ENCODE measurements around the gene ANO2. TPM values are rescaled to one million over a fixed set of nuclear protein-coding genes. Genes with fewer than 3 reads are reported as not detected.

The ANO2 gene
- total RNA-seq, 4 donors from 2014 or later, result 1.4 to 3.3 (median 2.7) TPM; not detected in 1

- DNase-seq, result no peak
- Histone ChIP-seq H3K9me3 (no peaks in the 10 kb centered on the region), H3K36me3 (no peaks in the 10 kb centered on the region), H3K27ac (no peak overlapping the region), H3K4me1 (no peaks in the 10 kb centered on the region), H3K27me3 (peaks cover 9% of the 10 kb centered on the region), H3K4me3 (no peak overlapping the region)
- in situ Hi-C loops (cut with MboI; ENCODE audit: low pct_ligation_motif_present in 1 of 4, low pct_unique_long_range_greater_than_20kb in 1 of 4, low sequenced_read_pairs in 3 of 4), result no loop called here
- WGBS, 2 donors (ENCODE audit: low coverage in 1 of 2), result 72% methylated on average over 3 of the region's 3 CpGs; no CpG with 5 or more reads in 1 of the 2 donors
- intact Hi-C loops (cut with DNase I; ENCODE audit: low total_unique reads), result no loop called here
- TF ChIP-seq CTCF (IDR thresholded peaks at IDR 0.05) (no peak), EP300 (IDR thresholded peaks at IDR 0.05; ENCODE audit: low read depth) (no peak), POLR2AphosphoS5 (IDR thresholded peaks at IDR 0.05) (no peak), POLR2A (IDR thresholded peaks at IDR 0.05) (no peak)
Observed at GRCh38 chr12:5884866-5885265, 60.2 kb downstream of the ANO2 start.

DNA sequence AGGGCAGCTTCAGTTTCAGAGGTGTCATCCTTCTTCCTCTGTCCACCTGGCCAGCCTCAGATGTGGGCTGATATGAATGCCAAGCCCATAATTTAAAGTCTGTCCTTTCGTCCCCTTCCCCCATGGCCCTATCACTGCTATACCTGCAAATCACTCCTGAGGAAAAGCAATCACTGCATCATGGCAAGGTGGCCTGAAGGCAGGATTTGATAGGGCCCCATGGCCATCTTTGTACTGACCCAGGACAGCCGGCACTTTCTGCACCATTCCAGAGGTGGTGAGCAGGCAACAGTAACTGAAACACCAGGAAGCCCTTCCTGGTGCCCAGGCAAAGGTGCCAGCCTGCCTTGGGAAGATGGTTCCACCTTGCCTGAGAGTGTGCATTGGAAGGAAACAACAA lies 60.8 kb downstream of the ANO2 start:
- no peak for TF ChIP-seq EP300 (IDR thresholded peaks at IDR 0.05; ENCODE audit: low read depth)
- TF ChIP-seq POLR2A (IDR thresholded peaks at IDR 0.05), result no peak
- no peak for TF ChIP-seq POLR2AphosphoS5 (IDR thresholded peaks at IDR 0.05)
- no peak for TF ChIP-seq CTCF (IDR thresholded peaks at IDR 0.05)
- no peak overlapping the region for H3K27ac ChIP-seq
- in situ Hi-C loops (cut with MboI; ENCODE audit: low pct_ligation_motif_present in 1 of 4, low pct_unique_long_range_greater_than_20kb in 1 of 4, low sequenced_read_pairs in 3 of 4), result no loop called here

DNA sequence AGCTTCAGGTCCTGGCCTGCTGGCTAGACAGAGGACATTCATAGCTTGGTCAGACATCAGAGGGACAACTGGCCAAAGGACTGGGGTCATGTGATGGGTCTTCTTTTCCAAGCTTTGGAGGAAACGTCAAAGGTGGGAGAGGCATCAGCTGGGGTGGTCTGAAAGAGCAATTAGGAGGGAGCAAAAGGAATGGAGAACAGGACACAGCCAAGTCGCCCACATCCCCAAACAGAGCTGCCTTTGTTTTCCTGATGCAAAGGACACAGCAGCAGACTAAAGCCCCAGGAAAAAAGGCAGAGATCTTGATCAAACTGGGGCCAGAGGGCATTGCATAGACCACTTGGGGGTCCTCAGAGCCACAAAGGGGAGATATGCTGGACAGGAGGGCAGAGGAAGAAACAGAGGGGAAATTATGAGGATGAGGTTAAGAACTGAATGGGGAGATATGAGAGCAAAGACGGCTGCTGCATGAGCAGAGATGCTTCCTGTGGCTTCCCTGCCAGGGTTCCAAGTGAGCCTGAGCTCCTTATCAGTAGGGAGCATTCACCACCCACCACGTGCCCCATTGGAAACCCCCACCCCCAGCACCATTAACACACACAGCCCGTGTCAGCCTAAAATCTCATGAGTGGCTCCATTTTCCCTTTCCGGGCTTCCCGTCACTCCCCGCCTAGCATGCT lies 62.4 kb downstream of the ANO2 start:
- H3K9me3 ChIP-seq, result no peaks in the 10 kb centered on the region
- in situ Hi-C loops (cut with MboI; ENCODE audit: low pct_ligation_motif_present in 1 of 4, low pct_unique_long_range_greater_than_20kb in 1 of 4, low sequenced_read_pairs in 3 of 4) (no loop called here), intact Hi-C loops (cut with DNase I; ENCODE audit: low total_unique reads) (no loop called here)
- peaks cover 8% of the 10 kb centered on the region for H3K27me3 ChIP-seq
- H3K4me1 ChIP-seq, result no peaks in the 10 kb centered on the region
- H3K4me3 ChIP-seq, result no peak overlapping the region
- 17 to 54% methylated on average over 2 to 8 of the region's 8 CpGs for WGBS, 2 donors (ENCODE audit: low coverage in 1 of 2)
- no peak for TF ChIP-seq POLR2AphosphoS5 (IDR thresholded peaks at IDR 0.05)
- TF ChIP-seq POLR2A (IDR thresholded peaks at IDR 0.05), result no peak
- no peak for TF ChIP-seq EP300 (IDR thresholded peaks at IDR 0.05; ENCODE audit: low read depth)
- TF ChIP-seq CTCF (IDR thresholded peaks at IDR 0.05), result no peak
- no peaks in the 10 kb centered on the region for H3K36me3 ChIP-seq
- H3K27ac ChIP-seq, result no peak overlapping the region
- no peak for DNase-seq

More for the DNA sequence above, 60.8 kb downstream of the ANO2 start:
- Histone ChIP-seq H3K36me3 (no peaks in the 10 kb centered on the region), H3K27me3 (peaks cover 9% of the 10 kb centered on the region), H3K4me1 (no peaks in the 10 kb centered on the region), H3K4me3 (no peak overlapping the region), H3K9me3 (no peaks in the 10 kb centered on the region)
- intact Hi-C loops (cut with DNase I; ENCODE audit: low total_unique reads), result no loop called here
- DNase-seq, result no peak
- WGBS, 2 donors (ENCODE audit: low coverage in 1 of 2), result 85% methylated on average over 2 of the region's 2 CpGs; no CpG with 5 or more reads in 1 of the 2 donors

GRCh38 chr12:5881666-5882065 lies 63.4 kb downstream of the ANO2 start:
- Histone ChIP-seq H3K36me3 (no peaks in the 10 kb centered on the region), H3K9me3 (no peaks in the 10 kb centered on the region), H3K4me1 (no peaks in the 10 kb centered on the region), H3K27me3 (peaks cover 6% of the 10 kb centered on the region), H3K27ac (no peak overlapping the region), H3K4me3 (no peak overlapping the region)
- DNase-seq, result no peak
- in situ Hi-C loops (cut with MboI; ENCODE audit: low pct_ligation_motif_present in 1 of 4, low pct_unique_long_range_greater_than_20kb in 1 of 4, low sequenced_read_pairs in 3 of 4), result no loop called here
- TF ChIP-seq POLR2A (IDR thresholded peaks at IDR 0.05) (no peak), POLR2AphosphoS5 (IDR thresholded peaks at IDR 0.05) (no peak), CTCF (IDR thresholded peaks at IDR 0.05) (no peak), EP300 (IDR thresholded peaks at IDR 0.05; ENCODE audit: low read depth) (no peak)
- intact Hi-C loops (cut with DNase I; ENCODE audit: low total_unique reads), result no loop called here

Data from transverse colon (tissue), 4 donors.